NCI-H2081 (cell line): Measurements from ENCODE around the gene USP49.

Experiments used
- DNase-seq, 2 experiments: peaks; one replicate each; lab custom pipeline; 2025; lab: John Stamatoyannopoulos, UW

USP49 gene

GRCh38 chr6:41874741-41875140, 20.4 kb downstream of the USP49 start:
- no peak for DNase-seq

GRCh38 chr6:41872147-41872546, 23.0 kb downstream of the USP49 start:
- no peak for DNase-seq

DNA sequence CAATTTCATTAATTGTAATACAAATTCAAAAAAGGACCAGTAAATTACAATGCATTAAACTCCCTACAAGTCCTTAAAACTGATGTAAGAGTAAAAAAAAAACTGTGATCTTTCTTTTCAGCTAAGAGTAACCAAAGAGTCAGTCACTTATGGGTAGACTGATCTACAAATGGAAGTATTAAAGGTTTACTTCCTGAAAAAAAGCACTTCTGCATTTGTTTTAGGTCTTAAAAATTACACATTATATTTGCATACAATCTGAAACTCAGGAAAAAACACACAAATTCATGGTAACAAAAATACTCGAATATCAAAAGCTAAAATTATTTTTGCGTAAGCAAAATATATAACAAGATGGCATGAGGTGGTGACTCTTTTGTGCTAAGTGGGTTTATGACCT, 23.5 kb downstream of the USP49 start:
- DNase-seq: no peak

- no peak for DNase-seq
Measured at GRCh38 chr6:41859356-41859755, 35.8 kb downstream of the USP49 start.

DNA sequence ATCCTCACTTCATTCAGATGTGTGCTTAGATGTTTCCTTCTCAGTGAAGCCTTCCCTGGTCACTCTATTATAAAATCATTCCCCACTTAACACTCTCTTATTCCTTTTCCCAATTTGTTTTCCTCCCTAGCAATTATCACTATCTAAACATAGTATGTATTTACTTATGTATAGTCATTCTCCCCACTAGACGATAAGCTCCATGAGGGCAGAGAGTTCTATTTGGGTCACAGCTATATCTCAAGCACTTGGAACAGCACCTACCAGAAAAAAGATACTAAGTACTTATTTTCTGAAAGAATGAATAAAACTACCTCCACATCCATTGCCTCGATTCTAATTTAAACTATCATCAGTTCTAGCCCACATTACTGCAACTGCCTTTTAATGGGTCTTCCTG, 36.5 kb downstream of the USP49 start:
- no peak for DNase-seq

DNA sequence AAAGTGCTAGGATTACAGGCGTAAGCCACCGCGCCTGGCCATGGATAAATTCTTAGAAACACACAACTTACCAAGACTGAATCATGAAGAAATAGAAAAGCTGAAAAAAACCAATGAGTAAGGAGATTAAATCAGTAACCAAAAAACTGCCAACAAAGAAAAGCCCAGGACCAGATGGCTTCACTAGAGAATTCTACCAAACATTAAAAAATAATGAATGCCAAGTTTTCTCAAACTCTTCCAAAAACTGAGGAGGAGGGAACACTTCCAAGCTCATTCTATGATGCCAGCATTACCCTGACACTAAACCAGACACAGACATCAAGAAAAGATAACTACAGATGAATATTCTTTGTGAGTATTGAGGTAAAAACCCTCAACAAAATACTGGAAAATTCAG, 44.3 kb downstream of the USP49 start:
- no peak for DNase-seq

- DNase-seq: peak; percentile 35 to 44
Measured at GRCh38 chr6:41846666-41847237, 48.4 kb downstream of the USP49 start.

DNA sequence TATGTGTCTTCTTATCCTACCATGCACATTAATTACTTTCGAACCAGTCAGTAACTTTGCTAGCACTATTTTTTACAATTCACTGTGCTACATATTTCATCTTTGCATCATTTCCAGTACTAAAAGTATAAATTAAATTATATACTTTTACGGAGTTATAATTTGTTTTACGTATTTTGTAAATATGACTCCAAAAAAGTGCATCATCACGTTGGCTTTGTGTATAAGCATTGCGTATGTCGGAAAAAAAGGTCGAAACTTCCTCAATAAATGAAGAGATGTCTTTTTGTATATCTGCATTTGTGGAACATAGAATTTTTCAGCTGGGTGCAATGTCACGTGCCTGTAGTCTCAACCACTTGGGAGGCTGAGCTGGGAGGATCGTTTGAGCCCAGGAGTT, 52.0 kb downstream of the USP49 start:
- DNase-seq: no peak

GRCh38 chr6:41840326-41840725, 54.8 kb downstream of the USP49 start:
- DNase-seq: no peak

GRCh38 chr6:41836660-41837052, 58.5 kb downstream of the USP49 start:
- DNase-seq: no peak

DNA sequence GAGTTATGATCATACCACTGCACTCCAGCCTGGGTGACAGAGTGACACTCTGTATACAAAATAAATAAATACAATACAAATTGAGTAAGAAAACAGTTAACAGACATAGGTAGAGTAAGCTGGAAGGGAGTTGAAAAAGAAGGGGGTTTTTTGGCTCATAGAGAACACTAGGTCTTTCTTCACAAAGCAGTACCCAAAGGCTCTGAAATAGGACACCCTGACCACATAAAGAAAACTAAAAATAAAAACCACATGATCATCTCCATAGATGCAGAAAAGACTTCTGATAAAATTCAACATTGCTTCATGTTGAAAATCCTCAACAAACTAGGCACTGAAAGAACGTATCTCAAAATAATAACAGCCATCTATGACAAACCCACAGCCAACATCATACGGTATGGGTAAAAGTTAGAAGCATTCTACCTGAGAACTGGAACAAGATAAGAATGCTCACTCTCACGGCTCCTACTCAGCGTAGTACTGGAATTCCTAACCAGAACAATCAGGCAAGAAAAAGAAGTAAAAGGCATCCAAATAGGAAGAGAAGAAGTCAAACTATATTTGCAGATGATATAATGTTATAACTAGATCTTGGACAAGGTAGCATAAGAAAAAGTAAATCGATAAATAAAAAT, 59.0 kb downstream of the USP49 start:
- no peak for DNase-seq

- no peak for DNase-seq
Measured at GRCh38 chr6:41832263-41832662, 62.9 kb downstream of the USP49 start.

- no peak for DNase-seq
Measured at GRCh38 chr6:41826343-41827022, 68.7 kb downstream of the USP49 start.

- no peak for DNase-seq
Measured at GRCh38 chr6:41824571-41825569, 70.3 kb downstream of the USP49 start.

DNA sequence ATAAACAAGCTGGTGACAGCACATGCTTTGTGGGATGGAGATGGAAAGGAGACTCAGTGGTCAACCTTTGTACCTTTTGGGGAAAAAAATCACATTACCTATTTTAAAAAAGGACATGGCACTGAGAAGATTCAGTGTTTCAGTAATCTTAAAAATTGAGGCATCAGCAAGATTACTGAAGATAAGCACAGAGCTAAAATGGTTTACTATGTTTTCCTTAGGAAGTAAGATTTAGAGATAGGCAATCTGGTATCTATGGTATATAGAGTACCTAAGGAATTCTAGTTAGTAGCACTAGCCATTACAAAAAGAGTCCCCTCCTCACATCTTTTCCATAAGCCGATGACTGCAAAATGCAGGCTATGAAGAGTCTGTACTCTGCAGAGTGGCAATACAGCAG, 72.0 kb downstream of the USP49 start:
- no peak for DNase-seq

DNA sequence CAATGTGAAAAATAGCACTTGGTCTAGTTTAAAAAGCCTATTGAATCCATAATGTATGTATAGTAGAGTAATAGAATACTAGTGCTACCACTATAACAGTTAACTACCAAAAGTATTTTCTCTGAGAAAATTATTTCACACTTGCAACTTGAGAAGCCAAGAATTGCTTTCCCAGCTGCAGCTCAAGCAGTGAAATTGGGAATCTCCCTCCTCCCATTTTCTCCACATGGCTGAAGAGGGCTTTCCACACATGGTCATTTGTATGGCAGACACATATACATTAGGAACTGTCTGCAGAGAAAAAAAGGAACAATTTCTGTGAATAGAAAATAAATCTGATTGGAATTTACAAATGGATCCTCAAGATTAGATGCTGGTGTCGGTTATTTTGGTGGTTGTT, 73.2 kb downstream of the USP49 start:
- no peak for DNase-seq

GRCh38 chr6:41821266-41821665, 73.9 kb downstream of the USP49 start:
- no peak for DNase-seq

DNA sequence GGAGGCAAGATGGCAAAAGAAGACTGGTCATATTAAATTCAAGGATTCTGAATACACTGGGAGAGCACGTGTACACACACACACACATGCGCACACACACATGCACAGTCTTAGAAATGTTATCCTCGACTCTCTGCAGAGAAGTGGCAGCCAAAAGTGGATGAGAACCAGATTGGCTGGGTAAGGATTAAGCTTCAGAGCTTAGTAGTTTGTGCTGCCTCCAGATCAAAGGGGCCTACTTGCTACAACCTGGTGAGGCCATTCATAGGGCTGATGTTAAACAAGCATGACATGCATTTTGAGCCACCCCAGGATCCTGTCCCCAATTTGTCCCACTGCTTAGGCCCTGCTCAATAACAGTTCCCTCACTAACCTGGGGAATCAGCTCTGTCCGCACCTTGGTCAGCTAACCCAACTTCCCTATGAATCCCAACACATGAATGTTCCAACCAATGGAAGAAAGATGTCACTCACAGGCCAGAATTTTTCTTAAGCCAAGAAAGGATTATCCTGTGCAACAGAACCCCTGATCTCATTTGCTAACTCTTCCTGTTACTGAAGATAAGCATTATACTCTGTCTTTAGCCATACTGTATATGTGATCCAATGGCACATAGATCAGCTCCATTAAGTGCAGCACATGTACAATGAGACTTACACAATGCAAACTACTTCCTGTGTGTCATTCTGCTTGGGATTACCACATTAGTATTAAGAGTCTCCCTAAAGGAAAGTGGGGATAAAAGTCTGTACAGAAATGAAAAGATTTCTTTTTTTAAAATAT, 76.7 kb downstream of the USP49 start:
- DNase-seq: no peak

- DNase-seq: no peak
Measured at GRCh38 chr6:41815587-41815986, 79.6 kb downstream of the USP49 start.

- no peak for DNase-seq
Measured at GRCh38 chr6:41814629-41815028, 80.5 kb downstream of the USP49 start.

DNA sequence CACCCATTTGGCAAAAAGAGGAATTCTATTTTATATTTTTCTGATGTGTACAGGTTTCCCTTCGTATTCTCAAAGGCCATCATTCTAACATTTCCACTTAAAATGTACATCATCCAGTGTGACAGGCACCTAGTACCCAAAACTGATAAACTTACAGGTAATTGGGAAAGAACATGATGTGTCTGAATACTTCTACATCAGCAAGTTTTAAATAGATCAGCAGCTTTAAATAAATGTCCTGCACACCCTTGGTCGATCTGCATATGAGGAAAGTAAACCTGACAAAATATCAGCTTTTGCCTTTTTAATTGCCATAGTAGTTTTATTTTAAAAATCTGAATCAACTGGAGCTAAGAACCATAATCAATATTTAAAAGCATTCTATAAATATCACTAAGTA, 81.2 kb downstream of the USP49 start:
- DNase-seq: no peak

DNA sequence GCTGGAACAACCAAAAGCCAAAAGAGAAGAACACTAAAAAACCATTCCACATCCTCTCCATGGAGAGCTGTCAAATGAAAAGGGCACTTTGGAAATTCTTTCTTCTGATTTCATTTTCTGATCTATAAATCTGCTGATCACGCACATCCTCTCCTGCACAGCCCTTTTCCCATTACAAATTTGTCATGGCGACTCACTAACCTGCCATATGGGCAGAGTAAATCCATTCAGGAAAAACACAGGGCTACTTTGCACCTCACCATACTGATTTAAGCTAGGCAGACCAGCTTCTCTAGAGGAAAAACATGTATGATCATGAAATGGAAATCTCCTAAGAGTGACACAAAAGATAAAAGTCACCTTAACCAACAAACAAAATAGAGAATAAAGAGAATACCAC, 81.7 kb downstream of the USP49 start:
- DNase-seq: no peak
